GM12878 (cell line): ENCODE data around the gene MN1. TPM values are rescaled to one million over a fixed set of nuclear protein-coding genes. Genes with fewer than 3 reads are reported as not detected.

Source experiments
- ATAC-seq: fragments of 200-7000 bp; cut with Tn5 transposase; 3 replicates; pipeline ENCODE4 v1.9.1; 2020; ENCODE audit warnings: mild to moderate bottlenecking, moderate library complexity
- BruUV-seq: library from RNA; stranded (reverse); fragments of 400-500 nt; replicated peaks from 2 replicates; lab custom pipeline; 2021; lab: Mats Ljungman, UMichigan
- CTCF ChIA-PET: fragments of 300-600 bp; sonication (Branson Sonifier 250); formaldehyde crosslinking; extraction: SDS; loops from one replicate; lab custom pipeline; 2021; ENCODE audit warnings: inconsistent platforms; lab: Yijun Ruan, JAX
- POLR2A ChIA-PET: fragments of 350-600 bp; formaldehyde crosslinking; extraction: SDS; loops from one replicate; lab custom pipeline; 2021; ENCODE audit warnings: inconsistent platforms; lab: Charles Lee
- RAD21 ChIA-PET: fragments of 300-600 bp; sonication (Branson Sonifier 250); formaldehyde crosslinking; loops from one replicate; lab custom pipeline; 2023; ENCODE audit warnings: antibody characterized with exemption; ENCODE audit not compliant: unreplicated experiment; lab: Charles Lee
- SMC1A ChIA-PET: fragments of 300-600 bp; sonication (Branson Sonifier 250); formaldehyde crosslinking; loops from one replicate; lab custom pipeline; 2023; ENCODE audit not compliant: unreplicated experiment, uncharacterized antibody; lab: Charles Lee
- DNase-seq: peaks from one replicate; pipeline ENCODE4 v3.0.0-alpha.2; 2011; ENCODE audit warnings: low read depth, low spot score
- FAIRE-seq: peaks from 3 replicates; lab custom pipeline; 2011; peaks lifted over from hg19 to GRCh38; lab: Jason Lieb, UNC
- H2AFZ ChIP-seq: 2 replicates; pipeline ENCODE4 v1.6.0; 2011; ENCODE audit warnings: low read depth, low read length, control low read depth; ENCODE audit not compliant: control insufficient read depth
- H3K27ac ChIP-seq: 2 replicates; pipeline ENCODE4 v1.5.1; 2011; ENCODE audit warnings: control low read depth; ENCODE audit not compliant: control insufficient read depth, insufficient read depth
- H3K27me3 ChIP-seq, 2 experiments: replicated peaks in 1 of 2; 2 replicates each; pipeline versions ENCODE4 v1.6.0 to v1.6.1; 2011; ENCODE audit warnings: low read length in 1 of 2; ENCODE audit not compliant: control insufficient read depth in 2 of 2, insufficient read depth in 2 of 2
- H3K36me3 ChIP-seq, 2 experiments: 2 replicates each; pipeline ENCODE4 v1.5.1; 2011; ENCODE audit warnings: low read length in 1 of 2; ENCODE audit not compliant: control insufficient read depth in 2 of 2, insufficient read depth in 2 of 2
- H3K4me1 ChIP-seq: 2 replicates; pipeline ENCODE4 v1.6.1; 2011; ENCODE audit warnings: mild to moderate bottlenecking, low read length, moderate library complexity, mixed read lengths; ENCODE audit not compliant: control insufficient read depth, insufficient read depth
- H3K4me2 ChIP-seq: 2 replicates; pipeline ENCODE4 v1.6.0; 2011; ENCODE audit warnings: control low read depth; ENCODE audit not compliant: control insufficient read depth, insufficient read depth
- H3K4me3 ChIP-seq: fragments of 200-600 bp; sonication (generic); 2 replicates; pipeline ENCODE4 v1.5.1; 2016
- H3K79me2 ChIP-seq: 2 replicates; pipeline ENCODE4 v1.6.0; 2011; ENCODE audit warnings: low read length; ENCODE audit not compliant: control insufficient read depth, insufficient read depth
- H3K9ac ChIP-seq: 2 replicates; pipeline ENCODE4 v1.8.0; 2011; ENCODE audit warnings: low read length, control low read depth, mixed read lengths; ENCODE audit not compliant: control insufficient read depth, insufficient read depth
- H3K9me3 ChIP-seq: replicated peaks from 3 replicates; pipeline ENCODE4 v1.5.1; 2011; ENCODE audit warnings: mild to moderate bottlenecking, low read length; ENCODE audit not compliant: control insufficient read depth, insufficient read depth
- H4K20me1 ChIP-seq: 2 replicates; pipeline ENCODE4 v1.6.0; 2011; ENCODE audit not compliant: control insufficient read depth, insufficient read depth
- BHLHE40 ChIP-seq, 2 experiments: fragments of 450-650 bp in 1 of 2; IDR thresholded peaks; 2 replicates each; pipeline ENCODE4 v1.6.1; 2011 to 2017; ENCODE audit warnings: low read depth in 2 of 2, borderline replicate concordance in 1 of 2, improper control_type of control experiment in 1 of 2, low read length in 1 of 2, mild to moderate bottlenecking in 1 of 2
- CUX1 ChIP-seq: IDR thresholded peaks from 2 replicates; pipeline ENCODE4 v1.6.1; 2012; ENCODE audit warnings: improper control_type of control experiment, low read depth, low read length; ENCODE audit not compliant: insufficient replicate concordance
- E4F1 ChIP-seq: fragments of 450-650 bp; IDR thresholded peaks from 2 replicates; pipeline ENCODE4 v1.6.1; 2018; ENCODE audit warnings: borderline replicate concordance, mild to moderate bottlenecking; ENCODE audit not compliant: partially characterized antibody
- GABPA ChIP-seq: IDR thresholded peaks from 2 replicates; pipeline ENCODE4 v1.6.1; 2014; ENCODE audit warnings: antibody characterized with exemption, low read depth, mild to moderate bottlenecking, inconsistent platforms
- HCFC1 ChIP-seq: fragments of 150-350 bp; IDR thresholded peaks from 2 replicates; pipeline ENCODE4 v1.6.1; 2014; ENCODE audit warnings: low read length
- IKZF2 ChIP-seq, 2 experiments: fragments of 450-650 bp; IDR thresholded peaks; 2 replicates each; pipeline ENCODE4 v1.6.1; 2017; ENCODE audit warnings: mild to moderate bottlenecking in 2 of 2, moderate library complexity in 2 of 2
- KDM1A ChIP-seq: fragments of 200-600 bp; sonication (generic); IDR thresholded peaks from 2 replicates; pipeline ENCODE4 v1.6.1; 2016; ENCODE audit warnings: borderline replicate concordance
- NFIC ChIP-seq: IDR thresholded peaks from 2 replicates; pipeline ENCODE4 v1.6.1; 2012; ENCODE audit warnings: low read depth, mild to moderate bottlenecking, inconsistent platforms, low read length, moderate library complexity
- NRF1 ChIP-seq: conservative IDR thresholded peaks from 2 replicates; pipeline ENCODE4 v1.6.1; 2011; ENCODE audit warnings: mild to moderate bottlenecking, low read depth, low read length, improper control_type of control experiment
- PML ChIP-seq: IDR thresholded peaks from 2 replicates; pipeline ENCODE4 v1.6.1; 2012; ENCODE audit warnings: low read length, inconsistent platforms
- TCF12 ChIP-seq: IDR thresholded peaks from 2 replicates; pipeline ENCODE4 v1.6.1; 2011; ENCODE audit warnings: low read depth, mild to moderate bottlenecking, low read length
- TCF7 ChIP-seq: IDR thresholded peaks from 2 replicates; pipeline ENCODE4 v1.6.1; 2014; ENCODE audit warnings: antibody characterized with exemption, borderline replicate concordance
- YBX1 ChIP-seq: fragments of 450-650 bp; IDR thresholded peaks from 2 replicates; pipeline ENCODE4 v1.6.1; 2016; ENCODE audit warnings: antibody characterized with exemption
- ZBTB11 ChIP-seq: fragments of 450-650 bp; formaldehyde crosslinking; IDR thresholded peaks from 2 replicates; pipeline ENCODE4 v1.5.0; 2022; ENCODE audit warnings: mild to moderate bottlenecking, missing genetic modification characterization
- WGBS: methylation state at CpG from one replicate; pipeline ENCODE4 v1.1.6; 2016; ENCODE audit warnings: low lambda C conversion rate; ENCODE audit not compliant: insufficient replicate concordance, insufficient coverage; ENCODE audit errors: missing lambda C conversion rate; 5-methylcytosine and 5-hydroxymethylcytosine counted together
- in situ Hi-C: fragments of 300-500 bp; cut with MboI; formaldehyde crosslinking; loops from 9 replicates; pipeline ENCODE4 v1.14.3; 2018; ENCODE audit warnings: mixed read lengths
- intact Hi-C: fragments of 100-400 bp; cut with micrococcal nuclease; formaldehyde crosslinking; loops from one replicate; pipeline ENCODE4 v1.14.2; 2022; ENCODE audit not compliant: unreplicated experiment
- polyA plus RNA-seq, 11 experiments: library from polyadenylated mRNA; depleted of rRNA in 4 of 11; unstranded in 6 of 11; stranded (reverse) in 5 of 11; fragments of >200 nt; fragmentation: Nextera tagmentation in 4 of 11; fragmentation: Illumina TruSeq in 1 of 11; extraction: Ambion mirVana in 4 of 11; extraction: Trizol in 1 of 11; gene quantifications; 1 replicate in 1 of 11; 2 replicates in 10 of 11; pipeline versions ENCODE4 v1.2.1 to v1.2.3, GENCODE V29; 2011 to 2016; ENCODE audit warnings: inconsistent platforms in 2 of 11, missing spikeins in 2 of 11, low read depth in 1 of 11
- total RNA-seq, 4 experiments: library from RNA; depleted of rRNA in 3 of 4; stranded (reverse); fragments of >200 nt in 3 of 4; fragmentation: Illumina TruSeq in 1 of 4; extraction: Trizol in 1 of 4; gene quantifications; 2 replicates each; pipeline versions ENCODE4 v1.2.1 to v1.2.3, GENCODE V29; 2013 to 2021

Gene MN1
- total and polyA plus RNA-seq, 10 of the 15 experiments (the other 5 are each of a cell fraction or from before 2014, with no cell fraction given) = under 0.01 to 0.24 (median 0.03) TPM; not detected in 3

GRCh38 chr22:27810609-27811151, 9.1 kb upstream of the MN1 start:
- Histone ChIP-seq H4K20me1 (no peaks in the 10 kb centered on the region), H3K27me3 (no peaks in the 10 kb centered on the region), H3K9me3 (no peaks in the 10 kb centered on the region), H3K9ac (no peak overlapping the region), H3K4me3 (no peak overlapping the region), H3K27ac (no peak overlapping the region), H3K4me2 (no peak overlapping the region), H3K36me3 (no peaks in the 10 kb centered on the region), H3K79me2 (no peaks in the 10 kb centered on the region), H2AFZ (no peak overlapping the region), H3K4me1 (no peaks in the 10 kb centered on the region)
- WGBS = 22% methylated on average over 15 of the region's 15 CpGs
- in situ Hi-C loops = no loop called here
- FAIRE-seq = no peak
- SMC1A ChIA-PET = no interaction called here
- POLR2A ChIA-PET = no interaction called here
- ATAC-seq = no peak
- intact Hi-C loops = no loop called here
- RAD21 ChIA-PET = no interaction called here
- BruUV-seq = no TSS peak
- DNase-seq = no peak
- CTCF ChIA-PET = no interaction called here
- TF ChIP-seq TCF12 (no peak), HCFC1 (no peak), TCF7 (no peak), YBX1 (no peak), BHLHE40 (IDR thresholded peaks at IDR 0.05; ENCODE audit: borderline replicate concordance in 1 of 2, low read depth in 2 of 2, low read length in 1 of 2) (no peak), PML (no peak), GABPA (no peak), IKZF2 (IDR thresholded peaks at IDR 0.05) (no peak), NRF1 (no peak), ZBTB11 (no peak), CUX1 (no peak), E4F1 (no peak), NFIC (no peak), KDM1A (no peak)
